ENCODE results near the gene SUMO3.
A peak's percentile ranks its signal among the peaks of the same experiment; 100 is the strongest.

SUMO3 gene

GRCh38 chr21:44800103-44800502, 17.8 kb downstream of the SUMO3 start:
- ATAC-seq (replicated peaks): no peak
- H3K27ac Mint-ChIP-seq: peak overlapping the region in 1 of 2 donors; percentile 35
- peaks cover 35 to 51% of the 10 kb centered on the region in 2 donors for H3K4me1 Mint-ChIP-seq (ENCODE audit: low read depth in 2 of 2)
- H3K4me3 Mint-ChIP-seq: peak overlapping the region; percentile 86 to 88
- no peaks in the 10 kb centered on the region for H3K9me3 Mint-ChIP-seq
- peaks cover 37% of the 10 kb centered on the region for H3K36me3 Mint-ChIP-seq (ENCODE audit: insufficient read depth)
- no peaks in the 10 kb centered on the region for H3K27me3 Mint-ChIP-seq
- DNase-seq: no peak

DNA sequence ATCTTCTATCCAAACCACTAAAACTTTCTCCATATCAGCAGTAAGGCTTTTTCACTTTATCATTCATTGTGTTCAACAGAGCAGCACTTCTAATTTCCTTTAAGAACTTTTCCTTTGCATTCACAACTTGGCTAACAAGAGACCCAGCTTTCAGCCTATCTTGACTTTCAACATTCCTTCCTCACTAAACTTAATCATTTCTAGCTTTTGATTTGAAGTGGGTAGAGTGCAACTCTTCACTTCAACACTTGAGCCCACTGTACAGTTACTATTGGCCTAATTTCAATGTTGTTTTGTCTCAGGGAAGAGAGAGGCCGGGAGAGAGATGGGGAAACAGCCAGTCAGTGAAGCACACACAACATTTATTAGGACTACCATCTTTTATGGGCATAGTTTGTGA, 18.2 kb downstream of the SUMO3 start:
- Mint-ChIP-seq H3K9me3 (no peaks in the 10 kb centered on the region), H3K27ac (peak overlapping the region in 1 of 2 donors; percentile 35), H3K4me1 (ENCODE audit: low read depth in 2 of 2) (peaks cover 35 to 51% of the 10 kb centered on the region in 2 donors), H3K27me3 (no peaks in the 10 kb centered on the region), H3K4me3 (peak overlapping the region; percentile 26 to 63), H3K36me3 (ENCODE audit: insufficient read depth) (peaks cover 37% of the 10 kb centered on the region)
- DNase-seq (no peak), ATAC-seq (replicated peaks) (no peak)

DNA sequence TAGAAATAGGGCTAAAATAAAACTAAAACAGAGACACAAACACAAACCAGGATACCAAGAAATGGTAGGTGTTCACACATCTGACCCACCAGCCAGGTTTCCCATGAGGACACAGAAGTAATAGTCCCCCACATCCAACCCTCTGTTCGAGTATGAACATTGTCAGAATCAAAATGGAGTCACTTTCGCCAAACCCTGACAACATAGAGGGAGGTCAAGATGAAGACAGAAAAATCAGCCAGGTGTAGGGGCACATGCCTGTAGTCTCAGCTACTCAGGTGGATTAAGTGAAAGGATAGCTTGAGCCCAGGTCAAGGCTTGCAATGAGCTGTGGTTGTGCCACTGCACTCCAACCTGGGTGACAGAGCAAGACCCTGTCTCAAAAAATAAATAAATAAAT, 20.1 kb downstream of the SUMO3 start:
- H3K4me1 Mint-ChIP-seq (ENCODE audit: low read depth in 2 of 2): peaks cover 36 to 53% of the 10 kb centered on the region in 2 donors
- no peaks in the 10 kb centered on the region for H3K27me3 Mint-ChIP-seq
- H3K4me3 Mint-ChIP-seq: no peak overlapping the region
- ATAC-seq (replicated peaks): no peak
- no peak overlapping the region for H3K27ac Mint-ChIP-seq
- no peak for DNase-seq
- no peaks in the 10 kb centered on the region for H3K9me3 Mint-ChIP-seq
- H3K36me3 Mint-ChIP-seq (ENCODE audit: insufficient read depth): peaks cover 32% of the 10 kb centered on the region

- Mint-ChIP-seq H3K9me3 (no peaks in the 10 kb centered on the region), H3K4me1 (ENCODE audit: low read depth in 2 of 2) (peaks cover 31 to 47% of the 10 kb centered on the region in 2 donors), H3K27me3 (no peaks in the 10 kb centered on the region), H3K4me3 (no peak overlapping the region), H3K36me3 (ENCODE audit: insufficient read depth) (peaks cover 19% of the 10 kb centered on the region), H3K27ac (no peak overlapping the region)
- DNase-seq (no peak), ATAC-seq (replicated peaks) (no peak)
These were observed 22.5 kb downstream of the SUMO3 start for GRCh38 chr21:44795342-44795741.

- DNase-seq: no peak
- no peaks in the 10 kb centered on the region for H3K27me3 Mint-ChIP-seq
- no peak for ATAC-seq (replicated peaks)
- no peak overlapping the region for H3K4me3 Mint-ChIP-seq
- H3K4me1 Mint-ChIP-seq (ENCODE audit: low read depth in 2 of 2): peaks cover 22 to 43% of the 10 kb centered on the region in 2 donors
- H3K27ac Mint-ChIP-seq: peak overlapping the region in 1 of 2 donors; percentile 72
- peaks cover 19% of the 10 kb centered on the region for H3K36me3 Mint-ChIP-seq (ENCODE audit: insufficient read depth)
- H3K9me3 Mint-ChIP-seq: no peaks in the 10 kb centered on the region
These were observed 24.1 kb downstream of the SUMO3 start for GRCh38 chr21:44793592-44794374.

- peaks cover 20 to 37% of the 10 kb centered on the region in 2 donors for H3K4me1 Mint-ChIP-seq (ENCODE audit: low read depth in 2 of 2)
- H3K27me3 Mint-ChIP-seq: no peaks in the 10 kb centered on the region
- H3K4me3 Mint-ChIP-seq: no peak overlapping the region
- peak overlapping the region in 1 of 2 donors; percentile 72 for H3K27ac Mint-ChIP-seq
- H3K9me3 Mint-ChIP-seq: no peaks in the 10 kb centered on the region
- peak; percentile 39 to 48 (median 47) for DNase-seq
- ATAC-seq (replicated peaks): peak; percentile 94
- H3K36me3 Mint-ChIP-seq (ENCODE audit: insufficient read depth): peaks cover 15% of the 10 kb centered on the region
These were observed 24.9 kb downstream of the SUMO3 start for GRCh38 chr21:44792702-44793591.

DNA sequence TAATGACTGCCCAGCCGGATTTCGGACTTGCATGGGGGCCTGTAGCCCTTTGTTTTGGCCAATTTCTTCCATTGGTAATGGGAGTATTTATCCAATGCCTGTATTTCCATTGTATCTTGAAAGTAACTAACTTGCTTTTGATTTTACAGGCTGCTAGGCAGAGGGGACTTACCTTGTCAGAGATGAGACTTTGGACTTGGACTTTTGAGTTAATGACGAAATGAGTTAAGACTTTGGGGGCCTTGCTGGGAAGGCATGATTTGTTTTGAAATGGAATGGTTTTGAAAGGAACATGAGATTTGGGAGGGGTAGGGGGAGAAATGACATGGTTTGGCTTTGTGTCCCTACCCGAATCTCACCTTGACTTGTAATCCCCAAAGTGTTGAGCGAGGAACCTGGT, 25.9 kb downstream of the SUMO3 start:
- H3K4me3 Mint-ChIP-seq: no peak overlapping the region
- peaks cover 19 to 36% of the 10 kb centered on the region in 2 donors for H3K4me1 Mint-ChIP-seq (ENCODE audit: low read depth in 2 of 2)
- no peaks in the 10 kb centered on the region for H3K9me3 Mint-ChIP-seq
- ATAC-seq (replicated peaks) (no peak), DNase-seq (no peak)
- no peaks in the 10 kb centered on the region for H3K27me3 Mint-ChIP-seq
- peaks cover 15% of the 10 kb centered on the region for H3K36me3 Mint-ChIP-seq (ENCODE audit: insufficient read depth)
- peak overlapping the region in 1 of 2 donors; percentile 55 for H3K27ac Mint-ChIP-seq

DNA sequence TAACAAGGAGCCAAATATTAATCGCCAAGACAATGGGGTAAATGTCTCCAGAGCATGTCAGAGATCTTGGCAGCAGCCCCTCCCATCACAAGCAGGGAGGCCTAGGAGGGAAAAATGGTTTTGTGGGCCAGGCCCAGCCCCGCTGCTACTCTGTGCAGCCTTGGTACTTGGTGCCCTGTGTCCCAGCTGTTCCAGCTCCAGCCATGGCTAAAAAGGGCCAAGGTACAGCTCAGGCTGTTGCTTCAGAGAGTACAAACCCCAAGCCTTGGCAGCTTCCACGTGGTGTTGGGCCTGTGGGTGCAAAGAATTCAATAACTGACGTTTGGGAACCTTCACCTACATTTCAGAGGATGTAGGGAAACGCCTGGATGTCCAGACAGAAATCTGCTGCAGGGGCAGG, 26.6 kb downstream of the SUMO3 start:
- Mint-ChIP-seq H3K4me1 (ENCODE audit: low read depth in 2 of 2) (peaks cover 12 to 30% of the 10 kb centered on the region in 2 donors), H3K9me3 (no peaks in the 10 kb centered on the region), H3K27me3 (no peaks in the 10 kb centered on the region), H3K4me3 (no peak overlapping the region), H3K36me3 (ENCODE audit: insufficient read depth) (peaks cover 8% of the 10 kb centered on the region), H3K27ac (peak overlapping the region; percentile 27 to 38)
- DNase-seq (no peak), ATAC-seq (replicated peaks) (no peak)

GRCh38 chr21:44790368-44790767, 27.5 kb downstream of the SUMO3 start:
- H3K4me3 Mint-ChIP-seq: no peak overlapping the region
- DNase-seq: no peak
- H3K9me3 Mint-ChIP-seq: no peaks in the 10 kb centered on the region
- H3K27me3 Mint-ChIP-seq: no peaks in the 10 kb centered on the region
- peak overlapping the region; percentile 27 to 38 for H3K27ac Mint-ChIP-seq
- H3K4me1 Mint-ChIP-seq (ENCODE audit: low read depth in 2 of 2): peaks cover 16 to 30% of the 10 kb centered on the region in 2 donors
- ATAC-seq (replicated peaks): no peak
- peaks cover 11% of the 10 kb centered on the region for H3K36me3 Mint-ChIP-seq (ENCODE audit: insufficient read depth)

GRCh38 chr21:44789880-44790279, 28.0 kb downstream of the SUMO3 start:
- ATAC-seq (replicated peaks): no peak

GRCh38 chr21:44785620-44786335, 32.1 kb downstream of the SUMO3 start:
- peak overlapping the region in 1 of 2 donors; percentile 55 for H3K27ac Mint-ChIP-seq
- H3K27me3 Mint-ChIP-seq: no peaks in the 10 kb centered on the region
- H3K4me3 Mint-ChIP-seq: no peak overlapping the region
- H3K36me3 Mint-ChIP-seq (ENCODE audit: insufficient read depth): peaks cover 22% of the 10 kb centered on the region
- DNase-seq (no peak), ATAC-seq (replicated peaks) (no peak)
- no peaks in the 10 kb centered on the region for H3K9me3 Mint-ChIP-seq
- H3K4me1 Mint-ChIP-seq (ENCODE audit: low read depth in 2 of 2): peaks cover 16 to 32% of the 10 kb centered on the region in 2 donors

More at GRCh38 chr21:44789880-44790279, 28.0 kb downstream of the SUMO3 start:
- peak overlapping the region in 1 of 2 donors; percentile 25 for H3K27ac Mint-ChIP-seq
- H3K27me3 Mint-ChIP-seq: no peaks in the 10 kb centered on the region
- H3K36me3 Mint-ChIP-seq (ENCODE audit: insufficient read depth): peaks cover 11% of the 10 kb centered on the region
- no peaks in the 10 kb centered on the region for H3K9me3 Mint-ChIP-seq
- no peak overlapping the region for H3K4me3 Mint-ChIP-seq
- peaks cover 18 to 32% of the 10 kb centered on the region in 2 donors for H3K4me1 Mint-ChIP-seq (ENCODE audit: low read depth in 2 of 2)
- DNase-seq: no peak

- H3K4me3 Mint-ChIP-seq: no peak overlapping the region
- H3K27me3 Mint-ChIP-seq: no peaks in the 10 kb centered on the region
- no peak overlapping the region for H3K27ac Mint-ChIP-seq
- ATAC-seq (replicated peaks) (no peak), DNase-seq (no peak)
- H3K36me3 Mint-ChIP-seq (ENCODE audit: insufficient read depth): peaks cover 24% of the 10 kb centered on the region
- H3K4me1 Mint-ChIP-seq (ENCODE audit: low read depth in 2 of 2): peaks cover 14 to 27% of the 10 kb centered on the region in 2 donors
- H3K9me3 Mint-ChIP-seq: no peaks in the 10 kb centered on the region
These were observed 33.1 kb downstream of the SUMO3 start for GRCh38 chr21:44784810-44785209.
